VCaP (cell line): Measurements from ENCODE around the gene SEMA3A.
"Not testable (repeated sequence)": the region's sequence is repeated elsewhere in the genome, so short reads cannot be mapped to it uniquely, and the experiment has no call there.

Source experiments
- H3K27ac ChIP-seq: fragments of 450-650 bp; 2 replicates; pipeline ENCODE4 v1.5.1; 2017
- TF ChIP-seq, protein P1 (sequence below): fragments of 450-650 bp; conservative IDR thresholded peaks from 2 replicates; pipeline ENCODE4 v1.5.1; 2017; ENCODE audit warnings: mild to moderate bottlenecking, moderate library complexity

Gene SEMA3A

DNA sequence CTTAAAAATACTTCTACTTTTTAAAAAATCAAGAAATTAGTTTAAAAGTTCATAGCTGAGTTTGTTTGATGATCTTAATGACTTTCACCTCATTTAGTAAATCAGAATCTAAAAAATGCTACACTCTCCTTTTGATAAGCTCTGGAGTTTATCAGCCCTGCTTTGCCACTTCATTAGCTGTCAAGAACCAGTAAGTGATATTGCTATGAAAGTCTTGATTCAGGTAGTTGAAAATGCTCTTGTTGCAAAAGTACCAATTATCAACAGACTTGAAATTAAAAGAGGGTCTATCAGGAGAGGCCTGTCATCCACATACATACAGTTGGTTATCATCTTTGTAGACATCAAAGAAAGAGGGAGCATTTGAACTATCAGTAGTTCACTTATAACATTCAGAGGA is 41.6 kb downstream of the SEMA3A start:
- TF ChIP-seq, protein P1, sequence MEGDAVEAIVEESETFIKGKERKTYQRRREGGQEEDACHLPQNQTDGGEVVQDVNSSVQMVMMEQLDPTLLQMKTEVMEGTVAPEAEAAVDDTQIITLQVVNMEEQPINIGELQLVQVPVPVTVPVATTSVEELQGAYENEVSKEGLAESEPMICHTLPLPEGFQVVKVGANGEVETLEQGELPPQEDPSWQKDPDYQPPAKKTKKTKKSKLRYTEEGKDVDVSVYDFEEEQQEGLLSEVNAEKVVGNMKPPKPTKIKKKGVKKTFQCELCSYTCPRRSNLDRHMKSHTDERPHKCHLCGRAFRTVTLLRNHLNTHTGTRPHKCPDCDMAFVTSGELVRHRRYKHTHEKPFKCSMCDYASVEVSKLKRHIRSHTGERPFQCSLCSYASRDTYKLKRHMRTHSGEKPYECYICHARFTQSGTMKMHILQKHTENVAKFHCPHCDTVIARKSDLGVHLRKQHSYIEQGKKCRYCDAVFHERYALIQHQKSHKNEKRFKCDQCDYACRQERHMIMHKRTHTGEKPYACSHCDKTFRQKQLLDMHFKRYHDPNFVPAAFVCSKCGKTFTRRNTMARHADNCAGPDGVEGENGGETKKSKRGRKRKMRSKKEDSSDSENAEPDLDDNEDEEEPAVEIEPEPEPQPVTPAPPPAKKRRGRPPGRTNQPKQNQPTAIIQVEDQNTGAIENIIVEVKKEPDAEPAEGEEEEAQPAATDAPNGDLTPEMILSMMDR, result no peak
- no peak overlapping the region for H3K27ac ChIP-seq

DNA sequence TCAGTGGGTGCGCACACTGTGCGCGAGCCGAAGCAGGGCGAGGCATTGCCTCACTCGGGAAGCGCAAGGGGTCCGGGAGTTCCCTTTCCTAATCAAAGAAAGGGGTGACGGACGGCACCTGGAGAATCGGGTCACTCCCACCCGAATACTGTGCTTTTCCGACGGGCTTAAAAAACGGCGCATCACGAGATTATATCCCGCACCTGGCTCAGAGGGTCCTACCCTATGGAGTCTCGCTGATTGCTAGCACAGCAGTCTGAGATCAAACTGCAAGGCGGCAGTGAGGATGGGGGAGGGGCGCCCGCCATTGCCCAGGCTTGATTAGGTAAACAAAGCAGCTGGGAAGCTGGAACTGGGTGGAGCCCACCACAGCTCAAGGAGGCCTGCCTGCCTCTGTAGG is 44.2 kb downstream of the SEMA3A start:
- H3K27ac ChIP-seq, result not testable (repeated sequence)

DNA sequence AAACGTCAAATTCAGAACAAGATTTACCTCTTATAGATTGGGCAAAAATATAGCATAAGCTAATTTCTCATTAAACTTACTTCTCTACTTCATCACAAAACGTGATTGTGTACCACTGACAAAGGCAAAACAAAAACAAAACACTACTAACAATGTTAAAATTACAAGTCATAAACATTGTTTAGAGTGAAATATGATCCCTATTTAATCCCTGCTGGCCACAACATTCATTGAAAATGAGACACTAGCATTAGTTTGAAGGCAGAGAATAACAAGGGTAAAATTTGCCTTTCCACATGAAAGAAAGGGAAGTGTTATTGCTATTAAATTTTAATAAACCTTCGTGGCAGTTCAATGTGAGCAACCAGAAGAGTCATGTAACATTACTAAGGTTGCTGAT is 45.0 kb downstream of the SEMA3A start:
- H3K27ac ChIP-seq, result no peak overlapping the region
- TF ChIP-seq, protein P1, result no peak

DNA sequence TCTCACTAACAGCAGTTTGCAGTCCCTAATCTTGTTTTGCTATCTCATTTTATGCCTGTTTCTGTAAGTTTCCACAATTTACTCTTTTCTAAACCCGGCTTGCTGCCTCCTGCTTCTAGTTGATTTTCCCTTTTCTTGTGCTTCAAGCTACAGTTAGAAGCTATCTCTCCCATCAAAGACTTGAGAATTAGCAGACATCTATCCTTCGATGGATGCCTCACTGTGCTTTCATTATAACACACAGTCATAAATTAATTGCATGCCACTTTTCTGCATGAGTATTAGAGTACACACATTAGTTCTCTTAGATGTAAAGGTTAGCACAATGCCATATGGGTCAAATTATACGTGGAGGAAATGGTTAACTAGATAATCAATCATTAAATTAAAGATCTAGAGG is 48.7 kb downstream of the SEMA3A start:
- TF ChIP-seq, protein P1, result no peak
- H3K27ac ChIP-seq, result no peak overlapping the region

DNA sequence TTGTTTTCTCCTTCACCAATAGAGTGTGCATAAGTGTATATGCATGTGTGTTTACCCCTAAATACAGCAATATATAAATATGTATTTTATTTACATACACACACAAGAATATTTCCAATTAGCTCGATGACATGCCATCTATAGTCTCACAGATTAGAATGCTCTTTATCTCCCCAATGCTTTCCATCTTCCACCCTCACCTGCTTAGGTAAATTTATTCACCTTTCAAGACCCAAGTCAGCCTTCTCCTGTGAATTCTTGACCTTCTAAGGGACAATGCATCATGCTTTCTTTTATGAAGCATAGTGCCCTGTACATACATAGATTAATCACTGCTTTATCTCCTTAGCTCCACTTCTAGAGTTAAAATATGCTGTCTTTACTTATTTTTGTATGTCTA is 49.7 kb downstream of the SEMA3A start:
- TF ChIP-seq, protein P1, result no peak
- no peak overlapping the region for H3K27ac ChIP-seq

DNA sequence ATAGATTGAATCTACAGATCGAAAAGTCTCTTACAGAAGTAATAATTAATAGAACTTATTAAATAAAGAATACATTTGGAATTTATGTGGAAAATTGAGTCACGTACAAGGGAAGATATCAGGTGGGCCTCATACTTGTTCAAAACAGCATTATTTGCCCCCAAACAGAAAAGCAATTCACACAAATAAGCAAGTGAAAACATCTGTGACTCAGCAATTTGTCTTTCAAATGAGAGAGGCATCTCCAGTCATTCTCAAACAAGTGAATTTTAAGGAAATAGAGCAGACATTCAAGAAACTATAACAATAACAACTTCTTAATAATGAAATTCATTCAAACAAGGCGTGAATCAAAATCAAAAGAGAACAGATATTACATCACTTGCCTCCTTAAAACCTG is 50.1 kb downstream of the SEMA3A start:
- TF ChIP-seq, protein P1, result no peak

DNA sequence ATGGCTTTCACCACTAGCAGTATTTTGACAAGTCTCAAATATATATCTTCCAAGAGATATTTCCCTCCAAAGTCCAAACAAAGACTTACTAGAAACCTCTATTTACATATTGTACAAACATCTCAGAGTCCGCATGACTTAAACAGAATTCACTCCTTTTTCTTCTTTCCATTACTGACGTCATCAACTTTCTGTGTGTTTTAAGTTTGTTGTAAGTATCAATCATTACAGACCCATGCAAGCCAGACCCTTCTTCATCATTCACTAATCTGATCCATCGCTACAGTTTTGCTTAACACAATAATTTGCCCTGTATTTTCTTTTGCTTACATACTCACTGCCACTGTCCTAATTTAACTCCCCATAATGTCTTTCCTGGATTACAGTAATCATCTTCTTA is 51.9 kb downstream of the SEMA3A start:
- no peak overlapping the region for H3K27ac ChIP-seq
- TF ChIP-seq, protein P1, result no peak

More for the DNA sequence above, 50.1 kb downstream of the SEMA3A start:
- H3K27ac ChIP-seq, result no peak overlapping the region

DNA sequence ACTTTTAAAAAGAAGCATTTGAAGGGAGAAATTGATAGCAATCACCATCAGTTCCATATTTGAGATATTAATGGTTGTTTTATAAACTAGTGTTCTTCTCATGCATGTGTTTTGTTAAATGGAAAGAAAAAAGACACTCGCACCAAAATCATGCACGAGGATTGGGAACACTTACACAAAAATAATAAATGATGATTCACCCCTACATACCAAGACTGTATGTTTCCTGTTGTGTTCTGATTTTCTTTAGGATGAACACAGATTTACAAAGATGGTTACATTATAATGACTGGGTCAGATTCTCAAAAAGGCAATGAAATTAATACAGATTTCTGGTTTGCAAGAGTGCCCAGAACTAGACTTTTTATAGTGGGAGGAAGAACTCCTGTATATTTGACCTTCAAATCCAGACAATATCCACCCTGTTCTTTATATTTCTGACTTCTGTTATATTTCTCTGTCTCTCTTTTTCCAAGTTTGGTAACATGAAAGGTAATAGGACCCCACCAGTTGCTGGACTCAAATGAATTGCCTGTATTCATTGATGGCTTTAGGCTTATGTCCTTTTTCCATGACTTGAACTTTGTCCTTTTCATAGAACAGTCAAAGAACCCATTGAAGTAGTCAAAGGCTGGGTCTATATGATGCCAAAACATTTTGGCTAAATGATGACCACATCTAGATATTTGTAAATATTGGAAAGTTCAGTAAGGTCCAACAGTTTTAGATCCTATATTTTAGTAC is 54.4 kb downstream of the SEMA3A start:
- TF ChIP-seq, protein P1, result no peak
- H3K27ac ChIP-seq, result no peak overlapping the region
